Retinal pigment epithelial cell (primary cell): ENCODE results near the gene CCDC148.

Experiments
- DNase-seq: peaks from one replicate; pipeline ENCODE4 v3.0.0-alpha.2; 2010; ENCODE audit warnings: low read depth
- H3K4me3 ChIP-seq: 2 replicates; pipeline ENCODE4 v1.5.1; 2011; ENCODE audit warnings: mild to moderate bottlenecking, low read length, control low read depth, moderate library complexity
- TF ChIP-seq, protein P1 (sequence below): conservative IDR thresholded peaks from 2 replicates; pipeline ENCODE4 v1.5.1; 2011; ENCODE audit warnings: low read depth, low read length, control low read depth, inconsistent platforms

The CCDC148 gene

DNA sequence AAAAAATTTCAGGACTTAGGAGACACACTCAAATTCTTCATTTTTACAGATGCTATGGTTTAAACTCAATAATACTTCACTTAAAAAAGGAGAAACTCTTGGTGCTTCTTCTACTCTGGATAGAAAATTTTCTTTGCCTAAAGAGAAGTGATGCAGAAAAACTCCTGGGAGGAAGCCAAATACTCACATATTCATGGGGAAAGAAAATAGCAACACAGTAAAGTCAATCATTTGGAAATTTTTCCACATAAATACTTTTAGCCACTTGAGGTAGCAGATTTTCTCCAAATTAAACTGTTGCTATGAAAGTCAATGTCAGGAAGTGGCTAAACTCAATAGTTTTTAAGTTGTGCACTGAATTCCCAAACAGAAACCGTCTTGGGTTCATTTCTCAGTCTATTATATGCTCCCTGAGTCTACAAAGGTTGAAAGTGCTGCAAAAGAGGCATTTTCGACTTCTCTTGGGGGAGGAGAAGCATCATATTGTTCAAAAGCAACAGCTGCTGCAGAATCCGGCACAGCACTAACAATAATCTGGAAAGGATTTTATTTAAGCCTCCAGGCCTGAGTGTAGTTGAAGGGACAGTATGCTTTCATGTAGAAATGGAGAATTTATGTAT is 273.8 kb downstream of the CCDC148 start:
- TF ChIP-seq, protein P1, sequence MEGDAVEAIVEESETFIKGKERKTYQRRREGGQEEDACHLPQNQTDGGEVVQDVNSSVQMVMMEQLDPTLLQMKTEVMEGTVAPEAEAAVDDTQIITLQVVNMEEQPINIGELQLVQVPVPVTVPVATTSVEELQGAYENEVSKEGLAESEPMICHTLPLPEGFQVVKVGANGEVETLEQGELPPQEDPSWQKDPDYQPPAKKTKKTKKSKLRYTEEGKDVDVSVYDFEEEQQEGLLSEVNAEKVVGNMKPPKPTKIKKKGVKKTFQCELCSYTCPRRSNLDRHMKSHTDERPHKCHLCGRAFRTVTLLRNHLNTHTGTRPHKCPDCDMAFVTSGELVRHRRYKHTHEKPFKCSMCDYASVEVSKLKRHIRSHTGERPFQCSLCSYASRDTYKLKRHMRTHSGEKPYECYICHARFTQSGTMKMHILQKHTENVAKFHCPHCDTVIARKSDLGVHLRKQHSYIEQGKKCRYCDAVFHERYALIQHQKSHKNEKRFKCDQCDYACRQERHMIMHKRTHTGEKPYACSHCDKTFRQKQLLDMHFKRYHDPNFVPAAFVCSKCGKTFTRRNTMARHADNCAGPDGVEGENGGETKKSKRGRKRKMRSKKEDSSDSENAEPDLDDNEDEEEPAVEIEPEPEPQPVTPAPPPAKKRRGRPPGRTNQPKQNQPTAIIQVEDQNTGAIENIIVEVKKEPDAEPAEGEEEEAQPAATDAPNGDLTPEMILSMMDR: no peak
- H3K4me3 ChIP-seq: no peak overlapping the region

DNA sequence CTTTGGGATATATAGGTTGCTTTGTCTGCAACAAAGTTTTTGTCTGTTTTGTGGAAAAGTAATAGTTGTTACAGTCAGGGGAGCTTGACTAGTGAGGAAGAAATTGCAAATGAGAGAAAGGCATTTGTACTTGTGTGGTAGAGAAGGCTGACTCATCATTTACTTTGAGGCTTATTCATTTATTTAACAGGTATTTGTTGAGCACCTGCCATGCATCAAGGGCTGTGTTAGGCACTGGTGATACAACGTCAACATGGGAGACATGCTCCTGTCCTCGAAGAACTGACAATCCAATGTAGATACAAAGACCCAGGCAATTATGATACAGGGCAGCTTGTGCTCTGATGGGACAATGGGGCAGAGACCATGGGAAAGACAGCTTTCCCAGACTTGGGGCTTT is 275.4 kb downstream of the CCDC148 start:
- no peak for DNase-seq
- no peak overlapping the region for H3K4me3 ChIP-seq
- TF ChIP-seq, protein P1: no peak

More for the DNA sequence above, 273.8 kb downstream of the CCDC148 start:
- no peak for DNase-seq

DNA sequence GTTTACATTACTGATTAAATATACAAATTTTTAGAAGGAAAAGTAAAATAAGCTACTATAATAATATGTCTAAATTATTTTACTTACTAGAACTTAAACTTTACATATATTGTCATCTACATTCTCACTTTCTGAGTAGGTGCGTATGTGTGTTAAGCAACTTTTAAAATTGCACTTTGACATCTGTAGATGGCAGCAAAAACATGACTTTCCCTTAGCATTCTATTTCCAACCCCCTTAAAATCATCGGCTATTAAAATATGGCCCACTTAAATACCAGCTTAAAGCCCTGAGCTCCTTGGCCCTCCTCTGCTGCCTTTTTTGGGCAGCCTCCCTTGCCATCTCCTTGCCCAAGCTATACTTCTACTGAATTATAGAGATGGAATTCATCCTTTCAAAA is 276.9 kb downstream of the CCDC148 start:
- DNase-seq: no peak
- no peak overlapping the region for H3K4me3 ChIP-seq
- TF ChIP-seq, protein P1: peak; percentile 47

DNA sequence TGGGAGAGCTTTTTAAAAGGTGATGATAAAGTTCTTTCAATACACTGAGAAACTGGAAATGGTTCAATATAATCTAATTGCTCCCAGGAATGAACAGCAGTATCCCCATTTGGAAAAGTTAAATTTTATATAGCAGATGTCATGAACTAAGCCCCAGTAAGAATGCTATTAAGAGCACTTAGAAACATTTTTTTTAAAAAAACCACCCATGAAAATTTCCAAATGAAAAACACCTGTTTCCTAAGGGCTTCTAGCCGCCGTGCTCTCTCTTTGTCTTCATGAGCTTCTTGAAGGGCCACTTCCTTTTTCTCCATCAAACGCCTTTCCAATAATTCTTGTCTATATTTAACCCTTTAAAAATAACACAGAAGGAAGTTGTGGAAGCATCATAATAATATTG is 277.9 kb downstream of the CCDC148 start:
- TF ChIP-seq, protein P1: no peak
- no peak for DNase-seq
- H3K4me3 ChIP-seq: no peak overlapping the region

DNA sequence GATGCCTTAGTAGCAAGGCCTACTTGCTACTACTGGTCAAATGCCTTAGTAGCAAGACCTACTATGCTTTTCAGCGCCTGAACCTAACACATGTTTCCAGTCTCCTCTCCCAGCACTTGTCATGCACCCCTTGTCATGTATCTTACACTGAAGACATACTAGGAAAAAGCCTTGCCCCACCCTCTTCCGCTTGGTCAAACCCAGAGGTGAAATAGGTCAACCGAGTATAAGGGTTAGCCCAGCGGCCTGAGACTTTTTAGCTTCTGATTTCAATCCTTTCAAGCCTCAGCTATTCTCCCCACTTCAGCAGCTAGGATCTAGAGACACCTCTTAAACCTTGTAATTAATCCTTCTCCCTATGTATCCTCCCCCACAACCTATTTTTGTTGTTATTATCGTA is 281.6 kb downstream of the CCDC148 start:
- TF ChIP-seq, protein P1: no peak
- no peak for DNase-seq
- H3K4me3 ChIP-seq: no peak overlapping the region

DNA sequence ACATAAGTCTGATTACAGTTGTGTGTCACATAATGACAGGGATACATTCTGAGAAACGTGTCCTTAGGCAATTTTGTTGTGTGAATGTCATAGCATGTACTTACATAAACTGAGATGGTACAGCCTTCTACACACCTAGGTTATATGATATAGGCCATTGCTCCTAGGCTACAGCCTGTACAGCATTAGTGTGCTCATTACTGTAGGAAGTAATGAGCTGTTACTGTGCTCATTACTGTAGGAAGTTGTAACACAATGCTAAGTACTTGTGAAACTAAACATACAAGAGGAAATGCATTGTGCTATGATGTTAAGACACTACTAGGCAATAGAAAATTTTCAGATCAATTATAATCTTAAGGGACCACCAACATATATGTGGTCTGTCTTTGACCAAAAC is 282.1 kb downstream of the CCDC148 start:
- TF ChIP-seq, protein P1: no peak
- no peak overlapping the region for H3K4me3 ChIP-seq
- no peak for DNase-seq

DNA sequence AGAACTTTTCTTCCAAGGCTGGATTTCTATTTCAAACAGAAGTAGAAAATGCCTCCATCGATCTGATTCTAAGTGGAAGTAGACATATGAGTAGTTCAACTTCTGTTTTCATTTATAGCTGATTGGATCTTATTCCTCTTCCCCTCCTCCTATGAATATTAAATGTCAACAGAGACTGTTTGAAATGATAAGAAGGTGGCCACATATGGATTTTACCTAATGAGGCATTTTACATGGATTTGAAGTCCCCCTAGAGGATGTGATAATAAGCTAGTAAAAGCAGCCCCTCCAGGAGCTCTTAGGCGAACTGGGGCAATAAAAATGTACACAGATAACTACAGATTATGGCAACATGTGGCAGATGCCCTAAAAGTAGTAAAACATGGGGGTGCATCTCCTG is 283.8 kb downstream of the CCDC148 start:
- DNase-seq: no peak
- TF ChIP-seq, protein P1: no peak
- H3K4me3 ChIP-seq: no peak overlapping the region
